D721Med (cell line): ENCODE results near the gene NPLOC4.

Experiments used
- DNase-seq: peaks from one replicate; pipeline ENCODE4 v3.0.0; 2011; ENCODE audit warnings: low spot score; ENCODE audit not compliant: insufficient read length
- FAIRE-seq: peaks from 2 replicates; lab custom pipeline; 2011; peaks lifted over from hg19 to GRCh38; lab: Jason Lieb, UNC
- TF ChIP-seq, protein P1 (sequence below): IDR thresholded peaks from 2 replicates; pipeline ENCODE4 v1.5.1; 2012; ENCODE audit warnings: mild to moderate bottlenecking, control low read depth; ENCODE audit not compliant: insufficient read depth; ENCODE audit errors: missing control alignments

Gene NPLOC4

DNA sequence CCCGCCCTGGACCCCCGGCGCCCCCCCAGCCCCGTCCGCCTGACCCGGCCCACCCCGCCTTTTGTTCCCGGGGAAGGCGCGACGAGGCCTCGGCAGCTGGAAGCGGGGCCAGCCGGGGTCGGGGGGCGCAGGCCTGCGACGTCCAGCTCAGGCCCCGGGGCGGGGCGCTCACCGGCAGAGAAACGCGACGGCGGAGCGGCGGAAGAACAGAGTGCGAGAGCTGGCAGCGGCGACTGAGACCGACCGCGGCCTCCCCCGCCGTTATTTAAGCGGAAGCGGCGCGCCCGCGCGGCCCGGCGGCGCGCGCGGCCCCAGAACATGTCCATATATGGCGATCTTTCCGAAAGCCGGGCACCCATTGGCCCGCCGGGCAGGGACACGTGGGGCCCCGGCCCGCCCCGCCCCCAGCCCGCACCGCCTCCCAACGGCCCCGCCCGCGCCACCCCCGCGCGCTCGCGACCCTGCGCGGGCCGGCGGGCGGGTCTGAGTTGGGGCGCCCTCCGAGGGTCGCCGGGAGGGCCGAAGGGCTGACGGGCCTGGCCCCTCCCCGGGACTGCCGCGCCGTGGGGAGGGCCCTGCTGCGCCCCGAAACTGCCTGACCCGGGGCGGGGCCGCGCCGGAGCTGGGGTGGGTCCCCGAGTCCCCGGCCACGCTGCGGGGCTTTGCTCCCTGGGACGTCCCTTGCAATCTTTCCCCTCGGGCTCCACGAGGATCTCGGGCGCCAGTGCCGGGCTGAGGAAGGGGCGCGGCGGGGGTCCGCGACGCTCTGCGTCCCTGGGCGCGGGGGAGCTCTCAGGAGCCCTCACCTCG, 124.1 kb downstream of the NPLOC4 start, which contains the start of gene ACTG1:
ACTG1 (minus strand) TSS at position 238 of the 810 bp plus-strand sequence. CDS start 445 bp downstream, outside the sequence.
- no peak for FAIRE-seq
- peak; percentile 94 for DNase-seq
- TF ChIP-seq, protein P1, sequence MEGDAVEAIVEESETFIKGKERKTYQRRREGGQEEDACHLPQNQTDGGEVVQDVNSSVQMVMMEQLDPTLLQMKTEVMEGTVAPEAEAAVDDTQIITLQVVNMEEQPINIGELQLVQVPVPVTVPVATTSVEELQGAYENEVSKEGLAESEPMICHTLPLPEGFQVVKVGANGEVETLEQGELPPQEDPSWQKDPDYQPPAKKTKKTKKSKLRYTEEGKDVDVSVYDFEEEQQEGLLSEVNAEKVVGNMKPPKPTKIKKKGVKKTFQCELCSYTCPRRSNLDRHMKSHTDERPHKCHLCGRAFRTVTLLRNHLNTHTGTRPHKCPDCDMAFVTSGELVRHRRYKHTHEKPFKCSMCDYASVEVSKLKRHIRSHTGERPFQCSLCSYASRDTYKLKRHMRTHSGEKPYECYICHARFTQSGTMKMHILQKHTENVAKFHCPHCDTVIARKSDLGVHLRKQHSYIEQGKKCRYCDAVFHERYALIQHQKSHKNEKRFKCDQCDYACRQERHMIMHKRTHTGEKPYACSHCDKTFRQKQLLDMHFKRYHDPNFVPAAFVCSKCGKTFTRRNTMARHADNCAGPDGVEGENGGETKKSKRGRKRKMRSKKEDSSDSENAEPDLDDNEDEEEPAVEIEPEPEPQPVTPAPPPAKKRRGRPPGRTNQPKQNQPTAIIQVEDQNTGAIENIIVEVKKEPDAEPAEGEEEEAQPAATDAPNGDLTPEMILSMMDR: no peak

DNA sequence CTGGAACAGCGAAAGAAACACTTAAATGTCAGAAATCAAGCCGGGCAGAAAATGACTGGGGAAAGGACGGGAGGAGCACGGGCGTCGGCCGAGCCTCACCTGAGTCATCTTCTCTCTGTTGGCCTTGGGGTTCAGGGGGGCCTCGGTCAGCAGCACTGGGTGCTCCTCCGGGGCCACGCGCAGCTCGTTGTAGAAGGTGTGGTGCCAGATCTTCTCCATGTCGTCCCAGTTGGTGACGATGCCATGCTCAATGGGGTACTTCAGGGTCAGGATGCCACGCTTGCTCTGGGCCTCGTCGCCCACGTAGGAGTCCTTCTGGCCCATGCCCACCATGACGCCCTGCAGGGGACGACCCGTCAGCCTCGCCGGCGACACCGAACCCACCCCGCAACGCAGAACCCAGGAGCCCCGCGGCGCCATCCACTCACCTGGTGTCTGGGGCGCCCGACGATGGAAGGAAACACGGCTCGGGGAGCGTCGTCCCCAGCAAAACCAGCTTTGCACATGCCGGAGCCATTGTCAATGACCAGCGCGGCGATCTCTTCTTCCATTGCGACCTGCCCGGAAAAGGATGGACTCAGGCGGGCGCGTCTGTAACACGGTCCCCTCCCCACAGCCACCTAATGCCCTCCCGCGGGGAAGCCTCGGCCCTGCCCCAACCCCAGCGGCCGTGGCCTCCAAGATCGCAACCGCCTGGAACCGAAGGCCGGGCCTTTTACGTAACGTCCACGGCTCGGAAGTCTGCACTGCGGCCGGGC, 124.9 kb downstream of the NPLOC4 start:
- FAIRE-seq (no peak), DNase-seq (no peak)
- TF ChIP-seq, protein P1: no peak

DNA sequence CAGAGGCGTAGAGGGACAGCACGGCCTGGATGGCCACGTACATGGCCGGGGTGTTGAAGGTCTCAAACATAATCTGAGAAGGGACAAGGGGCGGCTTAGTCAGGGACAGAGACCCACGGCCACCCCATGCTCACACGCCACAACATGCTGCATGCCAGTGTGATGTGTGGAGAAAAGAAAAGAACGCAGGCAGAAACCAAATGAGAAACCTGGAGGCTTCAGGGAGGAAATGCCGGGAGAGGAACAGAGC, 125.4 kb downstream of the NPLOC4 start:
- DNase-seq (no peak), FAIRE-seq (no peak)
- TF ChIP-seq, protein P1: no peak

DNA sequence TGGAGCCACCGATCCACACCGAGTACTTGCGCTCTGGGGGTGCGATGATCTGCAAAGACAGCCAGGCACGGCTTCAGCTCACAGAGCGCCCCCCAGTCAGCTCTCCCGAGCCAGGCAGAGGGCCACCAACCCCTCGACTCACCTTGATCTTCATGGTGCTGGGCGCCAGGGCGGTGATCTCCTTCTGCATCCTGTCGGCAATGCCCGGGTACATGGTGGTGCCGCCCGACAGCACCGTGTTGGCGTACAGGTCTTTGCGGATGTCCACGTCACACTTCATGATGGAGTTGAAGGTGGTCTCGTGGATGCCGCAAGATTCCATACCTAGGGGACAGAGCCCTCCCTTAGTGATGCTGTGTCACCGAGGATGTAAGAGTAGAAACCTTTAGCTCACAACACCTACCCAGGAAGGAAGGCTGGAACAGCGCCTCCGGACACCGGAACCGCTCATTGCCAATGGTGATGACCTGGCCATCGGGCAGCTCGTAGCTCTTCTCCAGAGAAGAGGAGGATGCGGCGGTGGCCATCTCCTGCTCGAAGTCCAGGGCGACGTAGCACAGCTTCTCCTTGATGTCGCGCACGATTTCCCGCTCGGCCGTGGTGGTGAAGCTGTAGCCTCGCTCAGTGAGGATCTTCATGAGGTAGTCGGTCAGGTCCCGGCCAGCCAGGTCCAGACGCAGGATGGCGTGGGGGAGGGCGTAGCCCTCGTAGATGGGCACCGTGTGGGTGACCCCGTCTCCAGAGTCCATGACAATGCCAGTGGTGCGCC, 125.9 kb downstream of the NPLOC4 start:
- FAIRE-seq (no peak), DNase-seq (no peak)
- TF ChIP-seq, protein P1: no peak

DNA sequence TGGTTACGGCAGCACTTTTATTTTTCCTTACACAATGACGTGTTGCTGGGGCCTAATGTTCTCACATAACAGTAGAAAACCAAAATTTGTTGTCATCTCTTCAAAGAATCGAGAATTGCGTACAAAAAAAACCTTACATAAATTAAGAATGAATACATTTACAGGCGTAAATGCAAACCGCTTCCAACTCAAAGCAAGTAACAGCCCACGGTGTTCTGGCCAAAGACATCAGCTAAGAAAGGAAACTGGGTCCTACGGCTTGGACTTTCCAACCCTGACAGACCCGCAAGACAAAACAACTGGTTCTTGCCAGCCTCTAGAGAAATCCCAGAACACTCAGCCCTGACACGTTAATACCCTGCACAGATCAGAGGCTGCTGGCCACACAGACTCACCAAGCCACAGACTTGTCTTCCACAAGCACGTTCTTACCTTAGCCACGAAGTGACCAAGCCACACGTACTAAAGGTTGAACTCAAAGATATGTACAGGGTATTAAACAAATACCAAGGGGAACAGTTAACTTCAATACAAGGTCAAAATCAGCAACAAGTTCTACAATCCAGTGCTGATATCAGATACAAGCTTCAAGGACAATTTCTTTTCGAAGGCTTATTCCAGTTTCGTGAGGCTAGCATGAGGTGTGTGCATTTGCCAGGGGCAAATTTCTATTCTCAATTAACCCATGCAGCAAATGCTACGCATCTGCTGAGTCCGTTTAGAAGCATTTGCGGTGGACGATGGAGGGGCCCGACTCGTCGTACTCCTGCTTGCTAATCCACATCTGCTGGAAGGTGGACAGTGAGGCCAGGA, 126.7 kb downstream of the NPLOC4 start:
- TF ChIP-seq, protein P1: no peak
- DNase-seq (no peak), FAIRE-seq (no peak)

DNA sequence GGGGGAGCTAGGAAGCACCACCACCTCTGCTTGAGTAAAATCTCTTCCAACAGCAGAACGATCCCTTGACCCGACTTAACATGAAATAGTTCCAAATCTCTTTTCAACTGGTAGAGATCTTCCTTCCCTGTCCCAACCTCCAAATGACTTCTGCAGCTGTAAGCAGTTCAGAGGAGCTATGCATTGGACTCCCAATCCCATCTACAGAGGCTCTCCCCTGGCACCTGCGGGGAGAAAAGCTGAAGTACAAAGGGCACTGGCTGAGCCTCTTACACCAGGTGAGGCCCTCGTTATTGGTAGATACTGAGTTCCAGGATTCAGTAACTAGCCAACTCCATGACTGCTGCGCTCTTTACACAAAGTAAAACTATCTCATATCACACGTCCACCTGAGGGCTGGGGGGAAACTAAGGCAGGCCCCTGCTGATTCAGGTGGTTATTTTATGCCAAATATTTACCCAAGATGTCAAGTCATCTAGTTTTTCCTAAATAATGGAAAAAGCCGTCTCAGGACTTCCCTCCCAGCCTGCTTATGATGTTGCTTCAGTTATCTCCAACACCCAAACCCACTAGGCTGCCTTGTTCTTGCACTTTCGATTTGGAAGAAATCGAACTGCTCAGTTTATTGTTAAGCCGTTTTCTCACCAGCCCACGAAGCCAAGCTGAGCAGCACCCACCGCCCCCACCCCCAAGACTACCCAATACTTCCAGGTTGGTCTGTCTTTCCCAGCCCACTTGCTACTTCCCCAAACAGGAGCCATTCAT, 127.5 kb downstream of the NPLOC4 start:
- FAIRE-seq (no peak), DNase-seq (no peak)
- TF ChIP-seq, protein P1: no peak
